CD1c-positive myeloid dendritic cell (primary cell): ENCODE data around the gene PRODH.
"Not testable (repeated sequence)": the region's sequence is repeated elsewhere in the genome, so short reads cannot be mapped to it uniquely, and the experiment has no call there.

Experiments
- DNase-seq: peaks from one replicate; pipeline ENCODE4 v3.0.0-alpha.2; 2016; ENCODE audit errors: extremely low spot score

Gene PRODH

DNA sequence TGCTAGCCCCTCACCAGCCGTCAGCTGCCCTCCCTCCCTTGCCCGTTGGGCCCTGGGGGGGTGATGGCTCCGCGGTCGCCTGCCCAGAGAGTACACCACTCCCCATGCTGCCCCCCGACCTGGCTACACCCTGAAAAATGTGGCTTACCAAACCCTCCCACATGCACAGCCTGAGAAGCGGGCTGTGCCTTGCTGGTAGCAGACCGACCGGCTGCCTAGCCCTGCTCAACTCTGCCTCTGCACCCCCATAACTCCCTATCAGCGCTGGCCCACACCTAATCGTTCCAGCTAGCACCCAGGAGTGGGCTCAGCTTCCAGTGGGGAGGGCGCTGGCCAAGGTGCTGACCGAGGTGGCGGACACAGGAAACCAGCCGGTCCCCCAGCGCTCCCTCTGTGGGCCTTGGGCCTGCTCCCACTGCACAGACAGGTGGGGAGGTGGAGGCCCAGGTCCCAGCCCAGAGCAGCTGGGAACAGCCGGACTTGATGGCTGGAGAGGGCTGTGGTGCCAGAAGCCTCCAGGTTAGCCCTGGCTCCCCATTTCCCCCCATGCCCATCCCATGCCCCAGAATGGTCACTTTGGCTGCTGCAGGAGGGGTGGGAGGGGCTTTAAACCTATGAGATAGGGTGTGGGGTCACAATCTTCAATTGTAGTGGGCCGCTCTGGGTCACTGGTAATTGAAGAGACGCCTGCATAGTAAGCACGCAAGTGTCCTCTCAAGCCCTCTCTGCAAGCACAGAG is 32.1 kb upstream of the PRODH start:
- no peak for DNase-seq

DNA sequence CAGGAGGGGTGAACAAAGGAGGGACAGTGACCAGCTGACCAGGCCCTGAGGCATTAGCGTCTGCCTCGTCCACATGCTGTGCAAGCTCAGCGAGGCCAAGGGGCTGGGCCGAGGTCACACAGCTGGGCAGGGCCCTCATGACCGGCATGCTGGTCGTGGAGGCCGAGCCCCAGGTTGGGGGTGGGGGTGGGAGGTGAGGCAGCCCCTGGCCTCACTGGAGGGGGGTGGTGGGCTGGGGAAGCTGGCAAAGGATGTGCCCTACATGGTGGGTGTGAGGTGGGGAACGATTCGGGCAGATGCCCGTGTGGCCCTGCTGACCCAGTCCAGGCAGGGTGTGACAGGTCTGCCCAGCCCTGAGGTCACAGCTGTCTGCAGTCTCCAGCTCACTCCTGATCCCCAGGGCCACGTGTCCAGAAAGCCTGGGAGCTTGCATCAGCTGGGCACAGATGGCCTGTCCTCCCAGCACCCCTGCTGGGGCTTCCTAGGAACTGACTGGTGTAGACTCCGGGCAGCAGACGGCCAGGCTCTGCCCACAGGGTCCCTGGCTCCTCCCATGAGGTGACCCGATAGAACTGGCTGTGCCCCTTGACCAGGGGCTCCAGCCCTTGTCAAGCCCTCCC is 31.4 kb upstream of the PRODH start:
- peak; percentile 8 for DNase-seq

DNA sequence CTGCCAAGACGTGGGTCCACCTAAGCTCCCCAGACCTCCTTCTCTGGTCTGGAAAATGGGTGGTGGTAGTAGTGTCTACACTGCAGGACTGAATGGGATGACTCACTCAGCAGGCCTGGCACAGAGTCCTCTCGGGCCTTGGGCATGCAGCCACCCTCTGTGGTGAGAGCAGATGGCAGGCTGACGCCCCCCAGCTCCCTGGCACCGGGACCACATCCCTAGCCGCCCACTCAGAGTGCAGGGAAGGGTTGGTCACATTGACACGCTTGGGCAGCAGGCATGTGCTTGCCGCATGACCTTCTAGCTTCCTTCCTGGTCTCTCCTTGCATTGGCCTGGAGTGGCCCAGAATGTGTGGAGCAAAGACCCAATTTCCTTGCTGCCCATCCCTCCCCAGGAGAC is 30.7 kb upstream of the PRODH start:
- no peak for DNase-seq

DNA sequence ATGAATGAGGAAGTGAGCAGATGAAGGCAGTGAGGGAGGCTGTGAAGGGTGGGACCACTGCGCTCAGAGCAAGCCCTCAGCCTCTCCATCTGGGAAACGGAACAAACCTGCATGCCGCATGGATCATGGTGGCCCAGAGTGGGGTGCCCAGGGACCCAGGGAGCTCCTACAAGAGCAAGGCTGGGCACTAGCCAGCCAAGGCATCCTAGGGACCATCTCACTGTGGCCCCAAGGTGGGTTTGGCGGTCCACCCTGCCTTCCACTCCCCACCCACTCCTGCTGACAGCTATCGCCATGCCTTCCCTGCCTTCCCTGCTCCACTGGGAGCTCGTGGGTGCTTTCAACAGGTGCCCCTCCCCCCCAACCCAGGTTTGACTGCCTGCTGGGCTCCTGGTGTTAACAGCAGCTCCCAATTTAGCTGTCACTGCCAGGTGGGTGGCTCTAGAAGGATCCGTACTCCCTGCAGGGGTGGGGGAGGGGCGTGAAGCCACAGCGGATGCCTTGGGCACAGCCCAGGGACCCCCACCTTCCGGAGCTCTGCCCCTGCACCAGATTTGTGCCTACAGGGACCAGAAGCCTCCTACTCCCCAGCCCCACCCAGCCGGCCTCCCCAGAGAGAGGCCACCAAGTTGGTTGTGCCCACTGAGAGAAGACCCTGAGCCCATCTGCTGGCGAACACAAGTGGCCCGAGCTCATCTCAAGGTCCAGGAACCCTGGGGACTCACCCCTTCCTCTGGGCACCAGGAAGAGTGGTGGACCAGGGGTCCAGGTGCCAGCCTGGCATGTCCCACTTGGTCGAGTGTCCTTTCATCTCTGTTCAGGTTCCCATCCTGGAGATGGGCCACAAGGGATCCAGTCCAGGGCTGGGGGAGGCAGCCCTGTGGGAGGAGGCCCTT is 29.7 kb upstream of the PRODH start:
- no peak for DNase-seq

DNA sequence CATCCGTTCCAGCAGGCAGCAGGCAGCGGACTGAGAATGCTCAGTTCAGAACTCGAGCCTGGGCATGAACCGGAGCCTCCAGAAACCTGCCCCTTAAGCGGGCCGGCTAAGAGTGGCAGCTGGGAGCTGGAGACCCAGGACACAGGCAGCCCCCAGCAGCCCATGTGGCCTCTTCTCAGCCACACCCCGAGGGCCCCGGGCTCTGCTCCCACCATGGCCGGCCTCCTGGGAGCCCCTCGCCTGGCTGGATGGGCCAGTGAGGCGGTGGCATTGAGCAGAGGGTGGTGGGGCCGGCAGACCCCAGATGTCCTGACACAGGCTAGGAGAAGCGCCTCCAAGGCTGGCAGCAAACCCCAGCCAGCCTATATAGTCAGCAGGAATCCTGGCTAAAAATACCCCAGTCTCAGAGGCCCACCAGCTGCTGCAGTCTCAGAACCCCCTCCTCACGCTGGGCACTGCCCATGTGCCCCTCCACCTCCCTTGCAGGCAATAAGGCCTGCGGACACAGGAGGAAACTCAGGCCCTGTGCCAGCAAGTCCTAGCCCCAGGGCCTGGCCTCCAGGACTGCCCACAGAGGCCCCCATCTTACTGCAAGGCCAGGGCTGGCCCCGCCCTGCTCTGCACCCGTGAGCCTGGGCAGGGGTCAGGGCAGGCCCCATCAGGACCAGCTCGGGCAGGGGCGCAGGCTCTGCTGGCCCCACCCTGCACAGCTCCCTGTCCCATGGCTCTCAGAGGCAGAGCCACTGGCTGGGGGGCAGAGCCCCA is 28.6 kb upstream of the PRODH start:
- not testable (repeated sequence) for DNase-seq

DNA sequence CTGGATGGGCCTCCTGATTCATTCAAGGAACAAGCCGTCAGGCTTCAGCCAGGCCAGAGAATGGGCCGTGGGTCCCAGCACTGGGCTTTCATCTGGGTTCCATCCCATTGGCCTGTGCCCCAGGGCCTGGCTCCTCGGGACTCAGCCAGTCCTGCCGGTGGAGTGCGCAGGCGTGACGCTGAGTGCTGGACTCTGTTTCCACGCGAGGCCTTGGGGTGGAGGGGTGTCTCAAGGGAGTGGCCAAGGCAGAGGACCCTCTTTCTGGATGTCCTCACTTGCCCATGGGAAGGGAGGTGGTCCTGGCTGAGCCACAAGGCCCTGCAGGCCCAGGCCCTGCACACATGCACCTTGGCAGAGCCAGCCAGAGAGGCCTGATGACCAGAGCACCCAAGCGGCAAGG is 28.0 kb upstream of the PRODH start:
- not testable (repeated sequence) for DNase-seq

DNA sequence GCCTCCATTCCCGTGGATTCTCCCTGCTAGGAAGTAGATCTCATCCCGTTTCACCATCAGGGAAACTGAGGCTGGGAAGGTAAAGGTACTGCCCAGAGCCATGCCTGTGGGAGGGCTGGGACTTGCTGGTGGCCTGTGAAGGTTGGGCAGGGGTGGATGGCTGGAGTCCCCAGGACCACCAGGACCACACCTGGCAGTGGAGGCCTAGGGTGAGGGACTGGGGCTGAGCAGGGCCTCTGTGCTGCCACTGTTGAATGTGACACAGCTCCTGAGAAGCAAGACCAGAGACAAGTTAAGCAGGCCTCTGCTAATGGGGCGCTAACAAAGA is 26.2 kb upstream of the PRODH start:
- no peak for DNase-seq

DNA sequence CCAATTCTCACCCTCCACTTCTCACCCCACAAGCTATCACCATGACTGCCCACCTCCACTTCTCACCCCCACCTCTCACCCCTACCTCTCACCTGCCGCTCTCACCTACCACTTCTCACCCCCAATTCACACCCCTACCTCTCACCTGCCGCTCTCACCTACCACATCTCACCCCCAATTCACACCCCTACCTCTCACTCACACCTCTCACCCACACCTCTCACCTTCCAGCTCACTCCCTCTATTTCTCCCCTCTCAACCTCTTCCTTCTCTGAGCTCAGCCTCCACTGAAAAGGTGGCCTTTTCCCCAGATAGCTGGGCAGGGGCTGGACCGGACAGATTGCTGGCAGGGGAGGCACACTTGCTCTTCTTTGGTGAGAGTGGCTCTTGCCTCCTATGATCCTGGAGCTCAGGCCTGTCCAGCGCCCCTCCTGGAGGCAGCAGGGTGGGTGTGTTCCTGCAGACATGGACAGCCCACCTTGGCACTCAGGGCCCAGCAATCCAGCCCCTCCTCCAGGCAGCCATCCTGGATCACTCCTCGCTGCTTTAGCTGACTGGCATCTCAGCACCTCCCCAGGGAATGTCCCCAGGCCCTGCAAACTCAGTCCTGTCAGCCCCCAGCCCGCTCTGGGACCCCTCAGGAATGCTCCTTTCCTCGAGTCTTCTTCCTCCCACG is 25.7 kb upstream of the PRODH start:
- DNase-seq = not testable (repeated sequence)

DNA sequence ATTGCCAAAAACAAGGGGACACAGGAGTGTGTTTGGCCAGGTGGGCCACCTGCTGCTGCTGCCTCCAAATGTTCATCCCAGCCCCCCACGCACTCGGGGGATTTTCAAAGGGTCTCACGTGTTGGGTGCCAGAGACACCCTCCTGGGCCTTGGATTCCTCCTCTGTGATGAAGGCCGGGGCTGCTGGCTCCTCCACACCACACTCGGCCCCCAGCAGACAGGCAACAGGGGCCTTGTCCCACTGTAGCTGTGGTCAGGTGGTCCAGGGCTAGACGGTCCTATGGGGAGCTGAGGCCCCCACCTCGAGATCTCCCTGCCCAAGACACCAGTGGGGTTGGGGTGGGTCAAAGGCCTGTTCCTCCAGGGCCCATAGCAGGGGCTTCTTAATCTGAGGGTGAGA is 25.1 kb upstream of the PRODH start:
- not testable (repeated sequence) for DNase-seq

DNA sequence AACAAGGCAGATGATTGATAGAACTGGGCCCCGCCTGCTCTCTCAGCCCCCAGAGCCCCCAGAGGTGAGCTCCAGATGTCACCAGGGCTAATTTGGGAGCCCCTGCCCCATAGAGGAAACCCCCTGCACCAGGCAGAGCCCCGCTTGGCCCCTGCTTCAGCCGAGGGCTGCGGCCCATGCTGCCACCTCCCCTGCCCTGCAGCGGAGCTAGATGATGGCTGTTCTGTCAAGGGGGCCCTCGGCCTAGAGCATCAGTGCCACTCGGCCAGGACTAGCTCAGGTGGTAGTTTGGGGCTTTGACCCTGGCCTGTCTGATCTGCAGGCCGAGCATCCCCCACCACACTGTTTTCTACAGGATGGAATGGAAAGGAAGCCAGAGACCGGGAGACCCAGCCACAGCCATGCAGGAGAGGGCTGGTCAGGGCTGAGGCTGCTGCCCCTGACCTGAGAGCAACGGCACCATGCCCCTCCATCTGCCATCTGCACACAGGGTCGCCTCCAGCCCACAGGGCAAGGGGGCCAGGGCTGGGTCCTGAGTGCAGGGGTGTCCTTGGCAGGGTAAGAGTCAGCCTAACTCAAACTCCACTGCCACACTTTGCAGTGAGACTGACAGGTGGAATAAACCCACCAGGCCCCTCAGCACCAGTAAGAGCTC is 24.2 kb upstream of the PRODH start:
- not testable (repeated sequence) for DNase-seq

DNA sequence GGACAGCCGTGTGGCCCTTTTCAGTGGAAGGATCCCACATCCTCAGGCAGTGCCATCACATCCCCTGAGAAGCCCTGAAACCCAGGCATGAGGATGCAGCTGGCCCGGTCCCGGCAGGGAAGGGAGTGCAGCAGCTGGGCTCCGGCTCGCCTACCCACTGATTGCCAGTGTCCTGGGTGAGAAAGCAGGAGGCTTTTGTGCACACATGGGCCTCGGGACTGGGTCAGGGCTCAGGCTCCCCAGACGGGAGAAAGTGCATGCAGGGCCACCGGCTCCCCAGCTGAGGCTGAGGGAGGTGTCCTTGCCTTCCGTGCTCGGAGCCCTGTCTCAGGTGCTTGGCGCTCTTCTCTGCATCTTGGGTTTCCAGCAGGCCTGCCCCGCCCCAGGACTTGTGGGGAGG is 23.6 kb upstream of the PRODH start:
- not testable (repeated sequence) for DNase-seq

DNA sequence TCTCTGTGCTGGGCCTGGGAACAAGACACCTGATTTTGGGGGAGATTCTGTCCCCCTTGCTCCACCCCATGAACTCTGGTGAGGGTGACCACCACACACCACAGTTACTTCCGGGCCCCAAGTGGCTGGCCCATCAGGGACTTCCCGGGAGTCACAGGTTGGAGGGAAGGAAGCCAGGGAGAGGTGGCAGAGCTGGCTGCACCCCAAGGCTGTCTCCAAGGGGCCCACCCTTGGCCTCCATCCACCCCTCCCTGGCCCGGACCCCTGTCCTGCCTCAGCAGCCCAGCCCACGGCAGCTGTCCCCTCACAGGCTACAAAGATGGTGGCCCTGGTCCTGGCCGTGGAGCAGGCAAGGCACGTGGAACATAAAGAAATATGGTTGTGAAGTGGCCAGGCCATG is 23.2 kb upstream of the PRODH start:
- not testable (repeated sequence) for DNase-seq

DNA sequence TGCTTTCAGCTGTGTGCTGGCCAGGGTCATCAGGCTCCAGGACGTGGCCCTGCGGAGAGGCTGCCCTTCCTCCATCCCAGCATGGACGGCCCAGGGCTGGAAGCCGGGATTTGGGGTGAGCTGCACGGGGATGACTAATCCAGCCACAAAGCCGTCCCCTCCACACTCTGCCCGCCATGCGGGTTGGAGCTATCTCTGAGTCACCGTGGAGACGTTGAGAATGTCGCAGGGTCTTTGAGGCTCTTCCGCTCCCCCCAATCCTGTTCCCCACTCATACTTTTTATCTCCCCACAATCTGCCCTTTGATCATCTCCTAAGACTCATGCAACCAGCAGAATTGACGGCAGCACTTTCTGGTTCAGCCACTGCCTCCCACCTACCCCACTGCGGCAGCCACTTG is 22.6 kb upstream of the PRODH start:
- DNase-seq = not testable (repeated sequence)

DNA sequence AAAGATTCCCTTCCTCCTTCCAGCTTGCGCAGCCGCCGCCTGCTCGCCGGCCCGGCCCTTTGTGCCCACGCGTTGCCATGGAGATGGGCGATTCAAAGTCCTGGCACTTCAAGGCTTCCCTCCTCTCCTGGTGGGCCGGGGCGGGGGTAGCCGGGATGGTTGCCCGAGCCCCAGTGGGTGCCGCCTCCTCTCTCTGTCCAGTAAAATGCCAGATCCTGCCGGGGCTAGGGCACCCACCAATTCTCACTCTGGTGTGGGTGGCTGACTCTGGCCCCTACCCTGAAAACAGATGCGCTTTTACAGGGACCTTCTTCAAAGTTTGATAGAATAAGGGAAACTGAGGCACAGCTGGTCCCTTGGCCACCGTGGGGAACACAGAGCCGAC is 22.2 kb upstream of the PRODH start:
- not testable (repeated sequence) for DNase-seq

DNA sequence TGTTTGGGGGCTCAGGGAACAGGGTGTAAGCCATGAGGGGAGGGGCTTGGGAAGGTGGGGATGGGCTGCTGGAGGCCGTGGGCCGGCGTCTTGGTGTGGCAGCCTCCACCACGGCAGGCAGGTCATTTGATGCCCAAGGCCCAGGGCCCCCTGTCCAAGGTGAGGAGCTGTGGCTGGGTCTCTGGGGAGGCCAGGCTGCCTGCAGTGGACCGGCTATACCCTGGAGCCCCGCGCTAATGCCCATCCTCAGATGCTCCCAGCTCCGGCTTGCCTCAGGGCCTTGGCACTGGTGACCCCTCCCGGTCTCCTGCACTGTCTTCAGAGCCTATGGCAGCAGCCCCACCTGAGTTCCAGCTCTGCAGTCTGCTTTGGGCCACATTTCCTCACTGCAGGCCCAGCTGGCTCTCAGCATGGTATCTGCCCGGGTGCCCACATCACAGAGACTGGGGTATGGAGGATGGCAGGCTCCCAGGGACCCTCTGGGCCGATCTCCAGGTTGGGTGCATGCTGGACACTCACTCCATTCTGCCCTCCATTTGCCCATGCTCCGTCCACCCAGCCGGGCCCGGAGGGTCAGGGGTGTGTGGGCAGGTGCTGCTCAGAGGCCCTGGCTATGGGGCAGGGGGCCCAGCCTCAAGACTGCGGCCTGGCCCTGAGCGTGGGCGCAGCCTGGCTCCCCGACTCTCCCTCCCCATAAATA is 21.7 kb upstream of the PRODH start:
- not testable (repeated sequence) for DNase-seq

DNA sequence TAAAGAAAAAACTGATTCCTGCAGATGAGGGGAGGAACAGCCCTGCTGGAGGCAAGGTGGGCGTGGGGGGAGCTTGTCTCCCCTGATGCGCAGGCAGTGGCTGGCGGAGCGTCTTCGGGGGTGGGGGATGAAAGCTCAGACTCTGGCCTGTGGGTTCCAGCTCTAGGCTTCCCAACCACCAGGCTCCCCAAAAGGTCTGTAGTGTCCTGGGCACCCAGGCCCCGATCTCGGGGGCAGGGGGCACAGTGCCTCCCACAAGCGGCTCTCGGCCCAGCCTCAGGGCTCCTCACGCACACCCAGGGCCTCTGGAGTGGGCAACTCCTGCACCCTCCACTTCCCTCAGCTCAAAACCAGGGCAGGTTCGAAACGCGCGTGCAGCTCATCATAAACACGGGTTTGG is 20.9 kb upstream of the PRODH start:
- DNase-seq = not testable (repeated sequence)

DNA sequence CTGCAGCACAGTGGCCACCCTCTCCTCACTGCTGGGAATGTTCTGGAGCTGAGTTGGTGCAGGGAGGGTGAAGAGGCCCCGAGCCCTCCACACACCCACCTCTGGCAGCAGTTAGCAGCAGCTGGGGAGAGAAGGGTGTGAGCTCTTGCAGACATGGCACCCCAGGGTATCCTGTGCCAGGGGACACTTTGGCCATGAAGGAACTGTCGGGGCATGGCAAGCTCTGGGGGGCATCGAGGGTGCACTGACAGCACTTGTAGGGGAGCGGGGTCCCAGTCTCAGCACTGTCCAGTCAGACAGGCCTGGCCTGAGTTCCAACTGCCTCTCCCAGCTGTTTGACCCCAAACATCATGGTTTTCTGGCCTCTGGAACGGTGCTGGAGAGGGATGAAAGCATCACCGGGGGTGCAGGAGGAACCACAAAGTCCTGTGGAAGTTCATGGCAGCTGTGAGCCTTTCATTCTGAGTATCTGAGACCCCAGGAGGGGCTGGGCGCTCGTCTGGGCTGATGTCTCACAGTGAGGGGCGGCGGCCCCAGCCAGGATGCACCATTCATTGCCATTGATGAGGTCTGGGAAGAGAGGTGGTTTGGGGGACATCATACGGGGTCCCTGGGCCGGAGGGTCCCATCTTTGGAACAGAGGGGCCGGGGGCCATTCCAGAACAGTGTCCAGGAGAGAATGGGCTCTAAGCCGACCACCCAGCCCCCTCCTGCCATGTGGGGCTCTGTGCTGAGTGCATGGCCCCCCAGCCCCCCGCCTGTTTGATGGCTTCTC is 20.2 kb upstream of the PRODH start:
- not testable (repeated sequence) for DNase-seq

DNA sequence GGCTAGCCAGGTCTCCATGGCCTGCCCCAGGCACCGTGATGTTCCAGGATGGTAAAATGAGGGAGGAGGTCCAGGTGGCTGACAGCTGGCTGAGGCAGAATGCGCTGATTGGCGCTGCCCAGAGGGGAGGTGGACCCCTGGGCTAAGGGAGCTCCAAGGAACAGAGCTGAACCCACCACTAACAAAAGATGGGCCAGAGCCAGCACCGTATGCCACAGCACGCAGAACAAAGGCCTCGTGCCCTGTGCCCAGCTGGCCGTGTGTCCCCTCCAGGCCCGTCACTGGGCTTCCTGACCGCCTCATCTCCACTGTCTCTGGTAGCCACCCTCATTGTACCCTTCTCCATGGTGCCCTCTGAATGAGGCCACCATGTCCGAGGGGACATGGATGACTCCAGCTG is 19.6 kb upstream of the PRODH start:
- DNase-seq = no peak

DNA sequence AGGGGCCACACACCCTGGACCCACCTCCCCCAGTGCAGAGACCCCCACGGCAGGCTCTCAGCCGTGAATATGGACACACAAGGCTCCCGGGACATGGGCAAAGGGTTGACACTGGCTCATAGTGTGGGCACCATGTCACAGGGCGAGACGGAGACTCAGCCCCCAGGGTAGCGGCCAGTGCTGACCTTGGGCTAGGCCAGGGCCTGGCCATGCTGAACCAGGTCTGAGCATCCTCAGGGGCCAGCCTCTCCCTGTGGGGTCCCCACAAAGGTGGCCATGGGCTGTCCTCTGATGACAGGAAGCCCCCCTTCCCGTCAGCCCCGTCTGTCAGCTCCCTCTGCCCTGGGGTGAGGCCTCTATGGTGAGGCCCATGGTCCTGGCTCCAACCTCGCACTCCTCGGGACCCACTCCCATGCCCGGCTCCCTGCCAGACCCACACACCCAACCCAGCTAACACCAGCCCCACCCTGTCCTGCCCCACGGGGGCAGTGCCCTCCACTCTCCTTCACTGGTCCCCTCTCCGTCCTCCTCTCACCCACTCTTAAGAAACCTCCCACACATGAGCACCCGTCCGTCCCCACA is 19.0 kb upstream of the PRODH start:
- DNase-seq = no peak
